Measurements from ENCODE around the gene GBA2. TPM values are rescaled to one million over a fixed set of nuclear protein-coding genes. Genes with fewer than 3 reads are reported as not detected.

GBA2 gene
- polyA plus RNA-seq, 3 donors = 94.4 to 139 (median 127) TPM

DNA sequence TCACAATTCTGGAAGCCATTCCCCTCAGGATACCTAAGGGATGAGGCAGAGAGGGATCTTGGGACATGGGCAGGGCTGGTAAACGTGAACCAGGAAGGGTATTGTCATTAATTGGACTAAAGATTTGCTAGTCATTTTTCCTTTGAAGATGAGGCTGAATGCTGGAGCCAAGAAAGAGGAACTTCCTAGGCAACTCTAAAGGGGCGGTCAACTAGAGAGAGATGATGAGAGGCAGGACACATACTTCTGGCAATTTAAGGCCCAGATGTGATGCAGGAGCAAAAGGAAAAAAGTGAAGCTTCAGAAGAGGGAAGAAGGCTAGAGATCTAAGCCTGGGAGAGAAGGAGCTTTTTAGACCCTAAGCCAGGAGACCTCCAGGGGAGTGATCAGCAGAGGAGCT is 5.6 kb downstream of the GBA2 start:
- no peak for DNase-seq

DNA sequence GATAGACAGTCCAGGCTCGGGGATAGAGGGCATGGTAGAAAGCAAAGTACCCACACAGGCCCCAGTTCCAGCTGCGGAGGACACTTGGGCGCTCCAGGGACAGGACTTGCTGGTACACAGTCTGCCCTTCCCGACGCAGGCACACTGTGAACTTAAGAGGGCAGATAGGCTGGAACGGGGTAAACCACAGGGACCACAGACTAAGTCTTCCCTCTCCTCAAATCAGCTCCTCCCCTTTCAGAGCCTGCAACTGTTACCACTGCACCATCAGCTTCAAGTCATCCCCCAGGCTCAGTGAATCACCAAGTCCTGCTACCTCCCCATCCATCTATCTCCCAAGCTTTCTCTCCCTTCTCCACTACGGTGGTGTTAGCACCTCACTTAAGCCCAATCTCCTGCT is 7.3 kb downstream of the GBA2 start:
- DNase-seq = no peak

DNA sequence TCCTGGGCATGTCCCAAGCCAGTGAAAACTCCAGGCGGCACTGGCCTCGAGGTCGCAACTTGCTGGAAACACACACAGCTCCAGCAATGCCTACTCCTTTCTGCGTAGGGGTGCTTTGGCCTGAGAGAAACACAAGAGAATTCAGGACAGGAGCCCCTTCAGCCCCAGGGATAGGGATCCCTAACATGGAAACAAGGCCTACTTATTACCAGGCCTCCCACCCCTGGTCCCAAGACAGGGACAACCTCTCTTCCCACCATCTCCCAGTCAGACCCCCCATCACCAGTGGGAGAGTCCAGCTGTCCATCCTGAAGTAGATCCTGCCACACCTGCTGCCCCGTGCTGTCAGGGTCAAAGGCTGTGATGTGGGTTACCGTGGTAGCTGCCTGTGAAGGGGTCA is 8.8 kb downstream of the GBA2 start:
- DNase-seq = no peak

DNA sequence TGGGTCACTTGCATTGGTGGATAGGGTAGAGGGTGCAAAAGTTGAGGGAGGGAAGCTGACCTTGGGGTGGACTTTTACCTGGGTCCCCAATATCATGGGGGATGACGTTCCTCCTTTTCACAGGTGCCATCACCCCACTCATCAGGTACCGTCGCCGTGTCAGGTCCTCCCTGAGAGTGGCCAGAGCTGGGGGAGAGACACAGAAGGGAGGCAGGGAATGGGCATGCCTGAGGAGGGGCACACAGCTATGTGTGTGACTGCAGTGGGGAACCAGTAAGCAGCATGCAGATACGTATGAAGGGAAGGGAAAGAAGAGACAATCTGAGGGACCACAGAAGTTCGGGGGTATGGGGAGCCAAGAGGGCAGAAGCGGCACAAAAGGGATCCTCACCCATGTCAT is 10.1 kb downstream of the GBA2 start:
- DNase-seq = no peak

DNA sequence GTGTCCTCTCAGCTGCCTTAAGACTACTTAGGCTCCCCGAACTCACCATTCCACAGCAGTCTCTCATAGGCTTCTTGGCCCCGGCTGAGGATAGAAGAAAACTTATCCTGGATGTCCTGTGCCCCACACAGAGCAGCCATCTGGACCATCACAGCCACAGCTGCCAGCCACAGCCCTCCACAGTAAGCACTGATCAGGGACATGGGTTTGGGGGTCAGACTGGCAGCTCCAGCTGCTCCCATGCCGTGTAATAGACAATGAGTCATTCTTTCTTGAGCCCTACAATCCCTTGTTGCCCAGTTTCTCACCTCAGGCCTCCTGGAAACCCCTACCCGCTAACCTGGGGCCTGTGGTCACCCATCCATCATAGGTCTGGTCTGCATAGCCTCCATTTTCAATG is 10.8 kb downstream of the GBA2 start:
- no peak for DNase-seq

DNA sequence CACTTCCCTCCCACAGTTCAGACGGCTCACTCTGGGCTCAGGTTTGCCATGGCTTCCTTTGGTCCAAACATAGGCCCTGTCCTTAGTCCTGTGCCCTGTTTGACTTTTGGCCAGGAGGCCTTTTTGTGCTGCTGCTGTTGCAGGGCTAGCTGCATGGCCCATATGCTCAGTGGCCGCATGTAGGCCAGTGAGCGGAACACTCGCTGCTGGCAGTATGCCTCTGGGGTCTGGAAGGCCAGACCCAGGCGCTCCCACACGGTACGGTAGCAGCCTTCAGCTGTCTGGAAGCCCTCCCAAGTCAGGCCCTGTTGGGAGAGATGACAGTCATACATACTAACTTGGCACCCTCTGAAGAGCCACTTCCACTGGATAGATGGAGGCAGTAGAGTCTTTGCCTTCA is 11.9 kb downstream of the GBA2 start:
- no peak for DNase-seq

DNA sequence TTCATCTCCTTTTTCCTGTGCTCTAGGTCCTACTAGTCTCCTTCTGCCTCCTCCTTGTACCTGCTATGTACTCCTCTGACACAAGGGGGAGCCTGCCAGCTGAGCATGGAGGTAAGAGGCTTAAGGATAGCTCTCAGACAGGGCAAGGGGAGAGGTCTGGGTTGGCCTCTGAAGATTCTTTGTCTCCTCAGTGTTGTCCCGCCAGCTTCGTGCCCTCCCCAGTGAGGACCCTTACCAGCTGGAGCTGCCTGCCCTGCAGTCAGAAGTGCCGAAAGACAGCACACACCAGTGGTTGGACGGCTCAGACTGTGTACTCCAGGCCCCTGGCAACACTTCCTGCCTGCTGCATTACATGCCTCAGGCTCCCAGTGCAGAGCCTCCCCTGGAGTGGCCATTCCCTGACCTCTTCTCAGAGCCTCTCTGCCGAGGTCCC is 12.8 kb downstream of the GBA2 start:
- DNase-seq = no peak

DNA sequence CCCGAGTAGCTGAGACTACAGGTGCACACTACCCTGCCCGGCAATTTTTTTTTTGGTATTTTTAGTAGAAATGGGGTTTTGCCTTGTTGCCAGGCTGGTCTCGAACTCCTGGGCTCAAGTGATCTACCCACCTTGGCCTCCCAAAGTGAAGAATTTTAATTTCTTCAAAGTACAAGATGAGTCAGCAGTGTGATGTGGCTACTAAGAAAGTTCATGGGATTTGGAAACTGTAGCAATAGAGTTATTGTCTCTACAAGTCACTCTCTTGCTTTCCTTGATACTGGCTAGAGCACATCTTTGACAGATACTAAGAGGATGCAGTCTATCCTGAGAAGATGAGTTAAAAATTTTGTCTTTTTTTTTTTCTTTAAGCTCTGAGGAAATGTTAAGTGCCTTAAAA is 14.9 kb downstream of the GBA2 start:
- no peak for DNase-seq

DNA sequence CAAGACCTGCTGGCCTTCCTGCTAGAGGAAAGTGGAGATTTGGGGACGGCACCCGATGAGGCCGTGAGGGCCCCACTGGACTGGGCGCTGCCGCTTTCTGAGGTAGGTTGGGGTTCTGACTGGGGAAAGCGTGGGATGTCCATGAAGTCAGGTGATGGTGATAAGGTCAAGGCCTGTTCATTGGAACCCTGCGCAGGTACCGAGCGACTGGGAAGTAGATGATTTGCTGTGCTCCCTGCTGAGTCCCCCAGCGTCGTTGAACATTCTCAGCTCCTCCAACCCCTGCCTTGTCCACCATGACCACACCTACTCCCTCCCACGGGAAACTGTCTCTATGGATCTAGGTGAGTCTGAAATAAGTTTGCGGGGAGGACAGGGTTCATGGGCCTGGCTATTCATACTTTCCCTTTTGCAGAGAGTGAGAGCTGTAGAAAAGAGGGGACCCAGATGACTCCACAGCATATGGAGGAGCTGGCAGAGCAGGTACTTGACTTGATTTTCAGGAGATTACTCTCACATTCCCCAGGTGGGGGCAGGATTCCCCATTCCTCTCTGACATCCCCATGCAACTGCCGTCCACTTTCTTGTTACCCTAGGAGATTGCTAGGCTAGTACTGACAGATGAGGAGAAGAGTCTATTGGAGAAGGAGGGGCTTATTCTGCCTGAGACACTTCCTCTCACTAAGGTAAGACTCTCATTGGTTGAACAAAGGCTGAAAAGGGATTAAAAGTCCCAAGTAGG is 16.1 kb downstream of the GBA2 start:
- DNase-seq = no peak

DNA sequence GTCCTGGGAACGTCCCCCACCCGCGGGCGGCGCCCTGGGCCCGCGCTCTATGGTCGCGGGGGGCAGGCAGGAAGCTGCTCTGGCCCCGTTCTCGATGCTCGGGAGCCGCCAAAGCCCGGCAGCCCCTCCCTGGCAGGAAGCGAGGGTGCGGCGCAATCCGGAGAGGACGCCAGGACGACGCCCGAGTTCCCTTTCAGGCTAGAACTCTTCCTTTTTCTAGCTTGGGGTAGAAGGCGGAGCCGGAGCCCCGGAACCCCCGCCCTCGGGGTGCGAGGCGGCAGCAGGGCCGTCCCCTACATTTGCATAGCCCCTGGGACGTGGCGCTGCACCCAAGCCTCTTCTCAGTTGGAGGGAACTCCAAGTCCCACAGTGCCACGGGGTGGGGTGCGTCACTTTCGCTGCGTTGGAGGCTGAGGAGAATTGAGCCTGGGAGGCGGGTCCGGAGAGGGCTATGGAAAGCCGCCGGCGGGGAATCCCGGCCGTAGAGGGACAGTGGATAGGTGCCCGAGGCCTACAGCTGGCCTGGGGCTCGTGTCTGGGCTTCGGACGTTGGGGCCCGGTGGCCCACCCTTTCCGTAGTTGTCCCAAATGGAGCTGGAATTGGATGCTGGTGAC is 16.7 kb downstream of the GBA2 start, which contains the start of the genes CREB3 and TLN1:
Gene CREB3 (plus strand): TSS at position 482 of the 615 bp plus-strand sequence. CDS start 107 bp downstream, at position 589.
Gene TLN1 (minus strand): TSS at position 11 of the 615 bp plus-strand sequence. CDS start 6,501 bp downstream, outside the sequence.
- DNase-seq = peak; percentile 98

DNA sequence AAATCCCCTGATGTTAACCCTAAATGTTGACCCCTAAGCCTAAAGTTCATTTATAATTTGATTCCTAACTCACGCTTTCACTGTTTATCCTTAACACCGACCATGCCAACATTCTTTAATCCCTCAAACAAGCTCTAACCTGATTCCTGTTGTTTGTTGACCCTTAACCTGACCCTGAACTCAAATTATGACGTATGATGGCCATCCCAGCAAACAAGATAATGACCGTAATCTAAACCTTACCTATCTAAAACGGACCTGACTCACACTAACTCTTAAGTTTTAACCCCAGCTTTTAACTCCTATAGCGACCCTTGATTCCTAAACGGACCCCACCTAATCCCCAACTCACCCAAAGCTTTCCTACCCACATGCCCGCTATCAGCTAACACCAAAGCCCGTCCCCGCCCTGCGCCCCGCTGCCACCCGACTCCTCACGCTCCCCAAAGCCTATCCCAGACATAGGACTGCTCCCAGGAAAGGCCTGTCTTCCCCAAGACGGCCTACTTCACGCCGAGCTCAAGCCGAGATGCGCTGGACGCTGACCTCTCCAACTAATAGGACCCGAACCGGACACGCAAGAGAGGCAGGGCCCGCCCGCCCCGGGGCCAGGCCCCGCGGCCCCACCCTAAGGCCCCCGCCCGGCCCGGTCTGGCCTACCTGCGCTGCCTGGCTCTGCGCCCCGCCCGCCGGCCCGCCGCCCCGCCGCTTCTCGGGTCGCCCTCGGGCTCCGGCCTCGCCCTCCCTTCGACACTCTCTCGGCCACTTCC is 17.4 kb downstream of the GBA2 start:
- DNase-seq = no peak

DNA sequence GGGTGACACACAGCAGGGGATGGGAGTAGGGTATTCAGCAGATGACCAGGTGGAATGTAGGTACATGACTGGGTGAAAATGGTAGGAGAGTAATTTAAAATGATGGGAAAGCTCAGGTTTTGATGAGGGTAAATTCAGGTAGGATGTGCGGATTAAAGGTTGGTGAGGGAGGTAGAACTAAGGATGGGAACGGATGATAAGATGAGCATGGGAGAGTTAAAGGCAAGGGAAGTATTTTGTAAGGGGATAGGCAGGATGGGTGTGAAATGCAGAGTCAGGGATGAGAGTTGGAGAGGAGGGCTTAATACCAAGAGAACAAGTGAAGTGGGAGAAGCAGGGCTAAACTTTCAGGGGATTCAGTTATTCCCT is 18.6 kb downstream of the GBA2 start:
- no peak for DNase-seq

DNA sequence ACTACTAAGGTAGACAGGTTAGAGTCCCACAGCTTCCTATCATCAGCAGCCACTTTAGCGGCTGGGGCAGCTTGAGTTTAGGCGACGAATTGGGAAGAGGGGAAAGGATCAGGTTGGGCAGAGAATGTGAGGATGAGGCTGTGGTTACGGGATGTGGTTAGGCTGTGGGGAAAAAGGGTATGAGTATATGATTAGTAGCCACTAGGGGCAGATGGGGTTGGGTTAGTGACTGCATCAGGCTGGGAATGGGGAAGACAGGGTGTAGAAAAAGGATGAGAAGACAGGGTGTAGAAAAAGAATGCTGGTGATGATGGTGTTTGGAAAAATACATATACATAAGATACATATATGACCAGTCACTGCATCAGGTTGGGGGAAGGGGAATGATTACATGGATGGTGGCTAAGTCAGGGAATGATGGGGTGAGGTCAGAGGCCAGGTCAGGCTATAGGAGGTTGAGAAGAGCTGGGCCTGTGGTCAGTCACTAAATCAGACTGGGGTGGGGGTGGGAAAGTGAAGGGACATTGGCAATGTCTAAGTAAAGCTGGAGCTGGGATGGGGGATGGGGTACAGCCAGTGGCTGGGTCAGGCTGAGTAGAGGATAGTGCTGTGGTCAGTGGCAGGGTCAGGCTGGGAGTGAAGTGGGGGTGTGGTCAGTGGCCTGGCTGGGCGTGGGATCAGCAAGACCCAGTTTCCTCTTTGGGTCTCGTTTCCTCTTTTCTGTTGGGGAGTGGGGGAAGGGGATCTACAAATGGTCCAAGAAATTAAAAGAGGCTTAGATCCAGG is 19.1 kb downstream of the GBA2 start:
- DNase-seq = no peak

DNA sequence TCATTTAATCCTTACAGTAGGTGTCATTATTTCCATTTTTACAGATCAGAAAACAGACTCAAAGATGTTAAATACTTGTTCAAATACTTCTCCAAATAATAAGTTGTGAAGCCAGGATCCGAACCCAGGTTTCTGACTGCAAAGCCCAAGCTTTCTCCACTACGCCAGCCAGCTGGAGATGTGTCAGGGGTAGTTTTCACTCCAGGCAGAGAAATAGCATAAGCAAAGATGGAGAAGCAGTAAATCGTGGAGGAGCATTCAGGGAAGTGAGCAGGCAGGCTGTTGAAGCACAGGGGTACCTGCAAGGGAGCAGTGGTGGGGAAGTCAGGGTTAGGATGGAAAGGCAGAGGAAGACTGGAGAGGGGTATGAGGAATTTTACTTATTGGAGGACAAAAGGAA is 19.9 kb downstream of the GBA2 start:
- DNase-seq = no peak

DNA sequence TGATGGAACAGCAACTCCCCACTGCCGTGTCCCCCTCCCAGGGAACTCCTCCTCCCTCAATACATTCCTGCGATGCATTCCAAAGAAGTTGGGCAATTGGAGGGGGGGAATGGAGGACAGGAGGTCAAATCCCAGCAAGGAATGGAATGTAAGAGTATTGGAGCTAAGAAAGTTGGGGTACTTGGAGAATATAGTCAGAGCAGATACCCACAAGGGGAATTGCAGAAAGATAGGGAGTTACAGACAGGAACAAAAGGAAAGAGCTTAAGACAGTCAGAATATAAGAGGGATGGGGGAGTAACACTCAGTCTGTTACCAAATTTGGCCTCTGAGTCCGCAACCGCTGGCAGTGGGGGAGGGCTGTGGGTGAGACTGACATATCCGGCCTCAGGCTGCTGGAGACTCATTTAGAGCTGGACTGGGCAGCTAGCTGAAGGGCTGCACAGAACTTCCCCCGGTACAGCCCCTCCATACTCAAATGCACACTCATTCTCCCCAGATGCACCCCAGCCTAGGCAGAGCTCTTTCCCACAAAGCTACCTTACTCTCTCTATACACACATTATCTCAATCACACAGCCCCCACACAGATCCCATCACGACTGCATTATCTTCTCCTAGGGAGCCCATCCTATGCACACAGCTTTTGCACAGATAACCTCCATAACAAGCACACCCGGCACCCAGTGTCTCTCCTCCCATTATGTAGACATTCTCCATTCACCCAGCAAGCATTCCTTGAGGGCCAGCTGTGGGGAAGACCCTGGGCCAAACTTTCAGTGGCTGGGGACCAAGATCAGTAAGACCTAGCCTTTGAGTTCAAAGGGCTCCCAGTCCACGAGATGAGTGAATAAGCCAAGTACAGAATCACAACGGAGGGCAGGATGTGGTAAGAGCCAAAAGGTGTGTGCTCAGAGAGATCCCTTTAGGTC is 20.7 kb downstream of the GBA2 start:
- no peak for DNase-seq

DNA sequence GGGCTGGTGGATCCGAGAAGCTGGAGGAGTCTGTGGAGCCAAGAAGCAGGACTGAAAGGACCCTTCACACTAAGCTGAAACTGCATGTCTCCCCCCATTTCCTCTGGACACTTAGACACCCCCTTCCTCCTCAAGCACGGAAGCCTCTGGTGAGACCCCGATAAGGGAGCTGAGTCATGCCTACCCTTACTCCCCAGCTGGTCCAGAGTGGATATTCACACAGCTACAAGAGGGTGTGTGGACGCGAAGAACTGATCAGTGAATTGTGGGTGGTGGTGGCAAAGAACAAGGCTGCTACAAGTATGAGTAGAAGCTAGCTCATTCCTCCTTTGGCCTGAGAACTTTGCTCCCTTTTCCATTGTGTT is 21.4 kb downstream of the GBA2 start:
- no peak for DNase-seq

DNA sequence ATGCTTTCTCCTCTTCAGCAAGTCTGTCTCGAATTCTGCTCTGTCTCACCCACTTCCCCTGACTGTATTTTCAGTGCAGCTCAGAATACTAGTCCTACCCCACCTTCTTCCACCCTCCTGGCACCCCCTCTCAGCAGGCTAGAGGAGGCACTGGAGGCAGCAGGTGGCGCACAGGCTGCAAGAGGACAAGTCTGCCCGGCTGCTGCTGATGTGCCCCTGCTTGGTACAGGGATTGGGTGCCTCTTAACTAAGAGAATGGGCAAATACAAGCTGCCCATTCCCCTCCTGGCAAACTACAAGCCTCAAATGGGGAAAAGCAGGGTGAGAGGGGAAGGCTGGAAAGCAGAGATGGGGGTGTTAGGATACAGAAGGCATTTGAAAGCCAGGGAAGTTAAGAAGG is 22.1 kb downstream of the GBA2 start:
- no peak for DNase-seq

DNA sequence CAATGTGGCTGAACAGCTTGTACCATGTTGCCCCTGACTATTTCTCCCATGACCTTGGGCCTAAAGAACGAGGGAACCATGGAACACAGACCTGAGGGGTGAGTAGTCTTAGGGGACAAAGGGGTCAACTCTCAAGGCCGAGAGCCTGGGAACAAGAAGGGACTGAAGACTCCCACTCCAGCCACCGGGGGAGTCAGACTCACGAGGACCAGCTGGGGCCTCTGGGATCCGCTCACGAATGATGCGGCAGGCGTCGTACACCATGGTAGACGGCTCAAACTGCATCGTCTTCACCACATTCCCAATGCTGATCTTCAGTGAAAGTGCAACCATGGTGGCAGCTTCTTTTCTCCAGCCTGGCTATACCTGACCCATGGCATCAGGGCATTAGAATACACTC is 23.7 kb downstream of the GBA2 start:
- no peak for DNase-seq

DNA sequence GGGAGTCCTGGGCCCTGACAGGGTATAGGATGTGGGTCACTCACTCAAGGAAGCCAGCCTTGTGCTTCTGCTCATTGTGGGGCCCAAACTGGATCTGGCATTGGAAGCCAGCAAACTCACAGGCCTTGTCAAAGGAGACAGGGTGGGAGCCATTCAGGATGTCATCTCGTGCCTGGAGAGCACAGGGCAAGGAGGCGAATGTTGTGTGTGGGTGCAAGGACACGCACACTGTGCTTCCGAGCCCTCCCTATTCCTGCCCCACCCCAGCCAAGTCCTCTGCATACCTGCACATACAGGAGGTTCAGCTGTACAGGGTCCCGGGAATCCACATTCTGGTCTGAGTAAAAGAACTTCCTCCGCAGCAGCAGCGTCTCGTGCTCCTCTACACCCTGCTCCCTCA is 25.1 kb downstream of the GBA2 start:
- no peak for DNase-seq

DNA sequence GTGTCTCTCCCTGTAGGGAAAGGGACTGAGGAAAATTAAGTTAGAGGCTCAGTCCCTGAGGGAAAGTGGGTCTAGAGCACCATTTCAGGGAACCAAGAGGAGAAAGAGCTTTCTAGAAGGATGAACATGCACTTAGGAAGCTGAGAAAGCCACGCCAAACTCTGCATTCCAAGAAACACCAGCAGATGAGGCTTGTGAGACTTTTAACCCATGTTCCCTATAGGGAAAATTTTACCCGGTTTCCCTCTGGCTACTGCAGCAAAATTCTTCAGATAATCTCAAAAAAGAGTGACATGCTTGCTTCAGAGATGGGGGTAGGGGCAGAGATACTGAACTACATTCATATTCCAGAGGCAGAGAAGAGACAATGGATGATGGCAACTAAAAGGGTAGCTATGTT is 25.6 kb downstream of the GBA2 start:
- DNase-seq = no peak

DNA sequence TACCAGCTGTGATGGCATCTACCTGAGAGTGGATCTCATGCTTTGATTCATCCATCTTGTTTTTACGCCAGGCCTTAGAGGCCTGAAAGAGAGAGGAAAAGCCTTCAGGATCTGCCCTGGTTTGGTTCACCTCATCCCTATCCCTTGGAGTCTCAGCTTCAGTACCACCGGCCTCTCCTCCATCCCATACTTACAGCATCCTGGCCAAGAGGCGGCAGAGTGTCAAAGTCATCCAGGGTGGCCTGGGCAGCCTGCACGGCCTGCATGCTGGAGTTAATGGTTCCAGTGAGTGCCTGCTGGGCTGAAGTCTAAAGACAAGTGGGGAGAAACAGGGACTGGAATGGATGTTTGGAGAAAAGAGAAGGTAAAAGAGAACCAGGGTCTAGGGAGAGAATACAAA is 29.5 kb downstream of the GBA2 start:
- no peak for DNase-seq

All from renal pelvis (tissue), 4 donors.